Skin of body (tissue), 2 donors: ENCODE data around the gene SYDE1. TPM values are rescaled to one million over a fixed set of nuclear protein-coding genes. Genes with fewer than 3 reads are reported as not detected.
"Not testable (repeated sequence)": the region's sequence is repeated elsewhere in the genome, so short reads cannot be mapped to it uniquely, and the experiment has no call there.

Experiments
- DNase-seq: peaks from one replicate; lab custom pipeline; 2025; lab: John Stamatoyannopoulos, UW
- total RNA-seq: library from RNA; depleted of rRNA; stranded (reverse); fragments of >200 nt; gene quantifications from one replicate; pipeline ENCODE4 v1.2.3, GENCODE V29; 2014

SYDE1 gene, protein sequence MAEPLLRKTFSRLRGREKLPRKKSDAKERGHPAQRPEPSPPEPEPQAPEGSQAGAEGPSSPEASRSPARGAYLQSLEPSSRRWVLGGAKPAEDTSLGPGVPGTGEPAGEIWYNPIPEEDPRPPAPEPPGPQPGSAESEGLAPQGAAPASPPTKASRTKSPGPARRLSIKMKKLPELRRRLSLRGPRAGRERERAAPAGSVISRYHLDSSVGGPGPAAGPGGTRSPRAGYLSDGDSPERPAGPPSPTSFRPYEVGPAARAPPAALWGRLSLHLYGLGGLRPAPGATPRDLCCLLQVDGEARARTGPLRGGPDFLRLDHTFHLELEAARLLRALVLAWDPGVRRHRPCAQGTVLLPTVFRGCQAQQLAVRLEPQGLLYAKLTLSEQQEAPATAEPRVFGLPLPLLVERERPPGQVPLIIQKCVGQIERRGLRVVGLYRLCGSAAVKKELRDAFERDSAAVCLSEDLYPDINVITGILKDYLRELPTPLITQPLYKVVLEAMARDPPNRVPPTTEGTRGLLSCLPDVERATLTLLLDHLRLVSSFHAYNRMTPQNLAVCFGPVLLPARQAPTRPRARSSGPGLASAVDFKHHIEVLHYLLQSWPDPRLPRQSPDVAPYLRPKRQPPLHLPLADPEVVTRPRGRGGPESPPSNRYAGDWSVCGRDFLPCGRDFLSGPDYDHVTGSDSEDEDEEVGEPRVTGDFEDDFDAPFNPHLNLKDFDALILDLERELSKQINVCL
- total RNA-seq, result 6.9 TPM

DNA sequence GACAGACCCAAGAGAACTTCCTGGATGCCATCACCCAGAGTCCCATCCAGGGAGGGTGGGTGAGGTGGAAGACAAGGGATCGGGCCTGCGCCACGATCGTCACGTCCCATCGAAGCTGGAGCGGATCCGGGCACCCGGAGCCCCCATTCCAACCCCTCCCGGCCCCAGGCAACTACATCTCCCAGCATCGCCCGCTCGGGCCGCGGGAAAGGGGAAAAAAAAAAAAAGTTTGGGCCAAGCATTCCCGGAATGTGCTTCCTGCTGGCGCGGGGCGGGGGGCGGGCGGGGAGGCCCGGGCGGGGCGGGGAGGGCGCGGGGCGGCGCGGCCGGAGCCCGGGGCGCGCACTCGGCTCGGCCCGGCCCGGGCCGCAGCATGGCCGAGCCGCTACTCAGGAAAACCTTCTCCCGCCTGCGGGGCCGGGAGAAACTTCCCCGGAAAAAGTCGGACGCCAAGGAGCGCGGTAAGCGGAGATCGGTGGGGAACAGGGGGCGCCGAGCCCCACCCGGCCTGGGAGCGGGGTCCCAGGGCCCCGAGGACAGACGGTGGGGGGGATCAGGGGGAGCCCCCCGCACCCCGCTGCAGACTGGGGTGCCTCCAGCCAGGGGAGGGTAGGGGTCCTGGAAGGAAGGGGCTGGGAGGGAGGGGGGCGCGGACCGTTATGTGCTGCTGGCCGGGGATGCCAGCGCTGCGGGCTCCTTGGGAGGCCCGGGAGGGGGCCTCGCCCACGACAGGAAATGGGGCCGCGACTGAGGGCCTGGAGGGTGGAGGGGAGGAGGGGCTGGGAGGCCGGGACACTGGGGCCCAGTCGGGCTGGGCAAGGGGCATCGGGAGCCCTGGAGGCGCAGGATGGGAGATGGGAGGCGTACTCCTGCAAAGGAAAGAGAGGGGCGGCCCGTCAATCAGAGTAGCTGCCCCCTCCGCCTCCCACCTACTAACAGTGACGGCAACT is at the start of gene SYDE1:
TSS of gene SYDE1 (plus strand) at position 341 of the 950 bp plus-strand sequence. CDS start at position 374, 33 bp downstream.
- peak; percentile 13 for DNase-seq

DNA sequence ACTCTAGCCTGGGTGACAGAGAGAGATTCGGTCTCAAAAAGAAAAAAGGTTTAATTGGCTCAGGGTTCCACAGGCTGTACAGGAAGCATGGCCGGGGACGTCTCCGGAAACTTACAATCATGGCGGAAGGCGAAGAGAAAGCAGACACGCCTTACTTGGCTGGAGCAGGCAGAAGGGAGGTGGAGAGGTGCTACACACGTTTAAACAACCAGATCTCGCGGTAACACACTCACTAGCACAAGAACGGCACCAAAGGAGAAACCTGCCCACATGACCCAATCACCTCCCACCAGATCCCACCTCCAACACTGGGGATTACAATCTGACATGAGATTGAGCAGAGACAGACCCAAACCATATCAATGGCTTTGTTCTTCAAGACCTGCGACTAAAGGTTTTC is 45.2 kb upstream of the SYDE1 start:
- no peak for DNase-seq

DNA sequence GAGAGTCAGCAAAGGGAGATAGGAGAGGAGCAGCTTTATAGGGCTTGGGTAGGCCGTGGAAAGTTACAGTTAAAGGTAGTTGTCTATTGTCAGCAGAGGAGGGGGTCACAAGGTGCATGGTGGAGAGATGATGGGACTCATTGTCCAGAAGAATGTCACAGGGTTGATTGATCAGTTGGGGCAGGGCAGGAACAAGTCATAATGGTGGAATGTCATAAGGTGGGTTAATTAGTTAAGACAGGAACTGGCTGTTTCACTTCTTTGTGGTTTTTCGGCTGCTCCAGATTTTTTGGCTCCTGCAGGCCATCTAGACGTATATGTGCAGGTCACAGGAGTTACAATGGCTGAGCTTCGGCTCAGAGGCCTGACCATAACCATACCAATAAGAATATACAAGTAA is 36.8 kb upstream of the SYDE1 start:
- not testable (repeated sequence) for DNase-seq

DNA sequence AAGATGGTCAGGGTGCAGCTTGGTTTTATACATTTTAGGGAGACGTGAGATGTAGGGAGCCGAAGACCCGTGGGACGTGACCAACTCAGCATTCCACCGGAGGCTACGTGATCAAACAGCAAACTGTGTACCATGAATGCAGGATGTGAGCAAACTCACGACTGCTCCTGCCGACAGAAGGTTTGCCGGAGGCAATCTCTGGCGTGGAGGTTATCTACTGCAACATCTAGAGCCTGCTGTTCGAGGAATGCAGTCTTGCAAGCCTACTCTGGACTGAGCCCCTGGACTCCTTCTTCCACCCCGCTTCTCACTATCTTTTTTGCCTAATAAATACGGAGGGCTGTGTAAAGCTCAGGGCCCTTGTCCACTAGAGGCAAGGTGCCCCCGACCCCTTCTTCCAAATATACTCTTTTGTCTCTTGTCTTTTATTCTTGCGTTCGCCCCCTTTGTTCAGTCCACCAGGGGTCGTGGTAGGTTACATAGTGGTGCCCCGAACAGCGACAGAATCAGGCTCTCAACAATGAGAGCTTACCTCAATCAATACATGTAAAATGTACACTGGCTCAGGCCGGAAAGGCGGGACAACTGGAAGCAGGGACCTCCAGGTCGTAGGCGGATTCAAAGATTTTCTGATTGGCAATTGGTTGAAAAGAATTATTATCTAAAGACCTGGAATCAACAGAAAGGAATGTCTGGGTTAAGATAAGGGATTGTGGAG is 34.1 kb upstream of the SYDE1 start:
- no peak for DNase-seq

DNA sequence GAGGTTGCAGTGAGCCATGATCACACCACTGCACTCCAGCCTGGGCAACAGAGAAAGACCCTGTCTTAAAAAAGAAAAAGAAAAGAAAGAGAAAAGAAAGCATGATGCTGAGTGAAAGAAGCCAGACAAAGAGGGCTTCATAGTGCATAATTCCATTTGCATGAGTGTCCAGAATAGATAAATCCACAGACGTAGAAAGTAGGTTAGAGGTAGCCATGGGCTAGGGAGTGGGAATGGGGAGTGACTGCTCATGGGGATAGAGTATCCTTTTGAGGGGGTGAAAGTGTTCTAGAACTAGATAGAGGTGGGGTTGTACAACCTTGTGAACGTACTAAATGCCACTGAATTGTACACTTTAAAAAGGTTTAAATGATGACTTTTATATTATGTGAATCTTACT is 32.8 kb upstream of the SYDE1 start:
- no peak for DNase-seq

DNA sequence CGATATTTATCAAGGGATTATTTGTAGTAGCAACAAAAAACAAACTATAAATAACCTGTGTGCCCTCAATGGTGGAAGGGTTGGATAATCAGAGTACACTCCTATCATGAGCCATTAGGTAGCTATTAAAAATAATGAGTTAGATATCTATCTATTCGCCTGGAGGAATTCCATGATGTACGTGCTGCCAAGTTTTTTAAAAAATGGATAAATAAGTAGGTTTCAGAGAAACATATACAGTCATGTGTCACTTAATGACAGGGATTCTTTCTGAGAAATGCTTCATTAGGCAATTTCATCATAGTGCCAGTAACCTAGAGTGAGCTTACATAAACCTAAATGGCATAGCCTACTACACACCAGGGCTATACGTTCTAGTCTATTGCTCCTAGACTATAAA is 31.4 kb upstream of the SYDE1 start:
- no peak for DNase-seq

DNA sequence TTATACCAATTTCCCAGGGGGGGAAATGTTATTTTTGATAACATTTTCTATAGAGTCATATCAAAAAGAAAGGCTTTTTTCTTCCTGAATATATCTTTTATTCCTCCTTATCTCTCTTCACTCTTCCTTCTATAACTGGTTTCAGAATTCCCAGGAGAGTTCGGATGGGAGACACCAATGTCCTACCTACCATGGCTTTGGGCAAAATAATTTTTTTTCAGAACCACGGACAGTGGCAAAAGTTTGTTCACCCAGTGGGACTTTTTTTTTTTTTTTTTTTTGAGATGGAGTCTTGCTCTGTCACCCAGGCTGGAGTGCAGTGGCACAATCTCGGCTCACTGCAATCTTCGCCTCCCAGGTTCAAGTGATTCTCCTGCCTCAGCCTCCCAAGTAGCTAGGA is 27.2 kb upstream of the SYDE1 start:
- not testable (repeated sequence) for DNase-seq

DNA sequence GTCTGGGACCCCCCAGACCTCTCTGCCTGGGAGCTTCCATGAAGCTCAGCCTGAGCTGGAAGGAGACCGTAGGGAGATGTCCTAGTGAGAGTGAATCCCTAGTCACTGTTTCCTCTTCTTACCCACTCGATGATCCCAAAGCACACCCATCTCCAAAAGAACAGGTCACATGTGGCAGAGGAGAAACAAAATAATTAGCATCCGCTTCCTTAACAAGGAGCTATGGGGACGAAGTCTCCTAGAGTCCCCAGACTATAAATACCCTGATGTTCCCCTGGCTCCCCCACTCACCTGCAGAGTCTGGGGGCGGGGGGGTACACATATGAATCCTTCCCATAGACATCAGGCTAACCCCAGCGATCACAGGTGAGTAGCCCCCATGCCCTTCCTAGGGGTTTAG is 25.3 kb upstream of the SYDE1 start, which contains the start of gene OR1I1:
TSS of gene OR1I1 (plus strand) at position 301 of the 400 bp plus-strand sequence. CDS start 4,855 bp downstream, outside the sequence.
- no peak for DNase-seq

DNA sequence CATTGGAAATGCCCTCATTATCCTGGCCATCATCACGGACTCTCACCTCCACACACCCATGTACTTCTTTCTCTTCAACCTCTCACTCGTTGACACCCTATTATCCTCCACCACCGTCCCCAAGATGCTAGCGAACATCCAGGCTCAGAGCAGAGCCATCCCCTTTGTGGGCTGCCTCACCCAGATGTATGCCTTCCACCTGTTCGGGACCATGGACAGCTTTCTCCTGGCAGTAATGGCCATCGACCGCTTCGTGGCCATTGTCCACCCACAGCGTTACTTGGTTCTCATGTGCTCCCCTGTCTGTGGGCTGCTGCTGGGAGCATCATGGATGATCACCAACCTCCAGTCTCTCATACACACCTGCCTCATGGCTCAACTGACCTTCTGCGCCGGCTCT is 20.0 kb upstream of the SYDE1 start:
- no peak for DNase-seq

DNA sequence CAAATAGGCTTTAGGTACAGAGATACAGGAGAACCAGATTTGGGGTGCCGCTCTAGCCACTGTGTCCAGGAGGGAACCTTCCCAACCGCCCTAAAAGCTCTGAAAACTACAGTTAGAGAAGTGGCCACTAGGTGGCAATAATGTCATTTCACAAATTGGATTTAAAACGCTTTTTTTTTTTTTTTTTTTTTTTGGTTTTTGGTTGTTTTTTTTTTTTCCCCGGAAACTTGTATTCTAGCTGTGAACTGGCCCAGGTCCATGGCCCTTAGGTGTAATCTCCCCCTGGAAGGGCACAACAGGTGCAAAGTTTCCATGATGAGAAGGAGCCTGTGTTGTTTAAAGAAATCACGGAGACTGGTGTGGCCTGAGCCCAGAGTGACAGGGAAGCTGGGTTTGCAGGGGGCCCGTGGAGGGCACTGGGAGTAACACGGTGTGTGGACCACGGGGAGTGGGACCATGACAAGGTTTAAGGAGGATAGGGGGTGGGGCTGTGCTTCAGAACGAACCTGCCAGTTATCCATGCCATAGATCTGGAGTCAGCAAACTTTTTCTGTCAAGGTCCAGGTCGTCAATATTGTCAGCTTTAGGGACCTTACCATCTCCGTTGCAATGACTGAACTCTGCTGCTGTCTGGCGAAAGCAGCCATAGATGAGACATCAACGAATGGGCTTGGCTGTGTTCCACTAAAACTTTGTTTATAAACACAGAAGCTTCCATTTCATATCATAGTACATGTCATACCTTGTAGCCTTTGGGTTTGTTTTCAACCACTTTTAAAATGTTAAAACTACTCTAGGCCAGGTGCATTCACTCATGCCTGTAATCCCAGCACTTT is 15.1 kb upstream of the SYDE1 start:
- DNase-seq, result peak; percentile 33

DNA sequence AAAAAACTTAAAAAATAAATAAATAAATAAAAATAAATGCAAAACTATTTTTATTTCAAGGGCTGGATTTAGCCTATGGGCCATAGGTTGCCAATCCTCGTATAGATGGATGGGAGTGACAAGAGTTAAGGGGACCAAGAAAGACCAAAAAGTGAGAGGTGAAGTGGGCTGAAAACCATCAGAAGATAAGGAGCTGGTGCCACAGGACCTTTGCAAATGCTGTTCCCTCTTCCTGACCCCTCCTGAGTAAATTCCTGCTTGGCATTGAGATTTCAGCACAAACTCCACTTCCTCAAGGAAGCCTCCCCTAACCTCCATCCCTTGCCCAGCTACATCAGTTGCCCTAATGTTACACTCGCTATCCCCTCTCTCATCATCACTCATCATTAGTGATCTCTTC is 14.2 kb upstream of the SYDE1 start:
- DNase-seq, result no peak

DNA sequence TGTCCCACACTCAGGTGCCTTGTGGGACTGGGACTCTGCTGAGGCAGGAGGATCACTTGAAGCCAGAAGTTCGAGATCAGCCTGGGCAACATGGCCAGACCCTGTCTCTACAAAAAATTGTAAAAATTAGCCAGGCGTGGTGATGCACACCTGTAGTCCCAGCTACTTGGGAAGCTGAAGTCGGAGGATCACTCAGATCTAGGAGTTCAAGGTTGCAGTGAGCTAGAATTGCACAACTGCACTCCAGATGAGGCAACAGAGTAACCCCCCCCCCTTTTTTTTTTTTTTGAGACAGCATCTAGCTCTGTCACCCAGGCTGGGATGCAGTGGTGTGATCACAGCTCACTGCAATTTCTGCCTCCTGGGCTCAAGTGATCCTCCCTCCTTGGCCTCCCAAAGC is 11.0 kb upstream of the SYDE1 start:
- no peak for DNase-seq

DNA sequence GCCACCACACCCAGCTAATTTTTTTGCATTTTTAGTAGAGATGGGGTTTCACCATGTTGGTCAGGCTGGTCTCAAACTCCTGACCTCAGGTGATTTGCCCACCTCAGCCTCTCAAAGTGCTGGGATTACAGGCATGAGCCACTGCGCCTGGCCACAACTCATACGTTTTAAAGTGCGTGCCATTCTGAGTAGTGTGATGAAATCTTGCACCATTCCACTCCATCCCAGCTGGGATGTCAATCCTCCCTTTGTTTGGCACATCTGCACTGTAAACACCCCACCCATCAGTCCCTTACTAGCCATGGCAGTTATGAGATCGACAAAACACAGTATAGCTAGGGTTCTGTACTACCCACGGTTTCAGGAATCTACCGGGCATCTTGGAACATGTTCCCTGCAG is 9.2 kb upstream of the SYDE1 start:
- not testable (repeated sequence) for DNase-seq

DNA sequence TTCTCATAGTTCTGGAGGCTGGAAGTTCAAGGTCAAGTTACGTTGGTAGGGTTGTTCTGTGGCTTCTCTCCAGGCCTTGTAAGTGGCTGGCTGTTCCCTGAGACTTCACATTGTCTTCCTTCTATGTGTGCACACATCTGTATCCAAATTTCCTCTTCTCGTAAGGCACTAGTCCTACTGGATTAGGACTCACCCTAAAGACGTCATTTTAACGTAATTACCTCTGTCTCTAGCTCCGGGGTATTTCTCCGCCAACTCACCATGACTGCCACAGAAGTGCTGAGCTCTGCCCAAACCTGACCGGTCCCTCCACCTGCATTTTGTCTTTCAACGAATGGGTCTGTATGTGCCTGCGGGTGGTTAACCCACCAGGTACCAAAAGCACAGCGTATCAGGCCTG is 8.7 kb upstream of the SYDE1 start:
- DNase-seq, result no peak

DNA sequence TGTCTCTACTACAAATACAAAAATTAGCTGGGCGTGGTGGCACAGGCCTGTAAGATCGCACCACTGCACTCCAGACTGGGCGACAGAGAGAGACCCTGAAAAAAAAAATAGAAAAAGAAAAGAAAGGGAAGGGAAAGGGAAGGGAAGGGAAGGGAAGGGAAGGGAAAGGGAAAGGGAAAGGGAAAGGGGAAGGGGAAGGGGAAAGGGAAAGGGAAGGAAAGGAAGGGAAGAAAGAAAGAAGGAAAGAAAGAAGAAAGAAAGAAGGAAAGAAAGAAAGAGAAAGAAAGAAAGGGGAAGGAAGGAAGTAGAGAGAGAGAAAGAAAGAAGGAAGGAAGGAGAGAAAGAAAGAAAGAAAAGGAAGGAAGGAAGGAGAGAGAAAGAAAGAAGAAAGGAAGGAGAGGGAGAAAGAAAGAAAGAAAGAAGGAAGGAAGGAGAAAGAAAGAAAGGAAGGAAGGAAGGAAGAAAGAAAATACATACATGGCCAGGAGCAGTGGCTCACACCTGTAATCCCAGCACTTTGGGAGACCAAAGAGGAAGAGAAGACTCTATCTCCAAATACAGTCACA is 8.1 kb upstream of the SYDE1 start:
- DNase-seq, result no peak

DNA sequence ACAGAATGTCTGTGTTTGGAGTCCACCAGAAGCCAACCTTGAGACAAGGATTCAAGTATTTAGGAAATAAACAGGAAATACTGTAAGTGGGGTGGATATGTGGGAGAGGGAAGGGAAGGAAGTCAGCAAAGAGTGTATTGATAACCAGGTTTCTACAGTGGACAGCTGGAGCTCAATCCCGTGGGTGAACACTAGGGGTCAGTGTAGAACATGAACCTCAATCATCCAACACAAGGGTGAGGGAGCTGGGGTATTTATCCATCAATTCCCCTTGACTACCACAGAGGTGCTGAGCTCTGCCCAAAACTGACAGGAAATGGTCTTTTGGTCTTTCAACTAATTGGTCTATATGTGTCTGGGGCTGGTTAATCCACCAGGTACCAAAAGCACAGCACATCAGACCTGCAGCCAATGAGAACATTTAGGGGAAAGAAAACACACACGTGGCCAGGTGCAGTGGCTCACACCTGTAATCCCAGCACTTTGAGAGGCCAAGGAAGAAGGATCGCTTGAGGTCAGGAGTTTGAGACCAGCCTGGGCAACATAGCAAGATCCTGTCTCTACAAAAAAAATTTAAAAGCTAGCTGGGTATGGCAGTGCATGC is 5.6 kb upstream of the SYDE1 start:
- no peak for DNase-seq

DNA sequence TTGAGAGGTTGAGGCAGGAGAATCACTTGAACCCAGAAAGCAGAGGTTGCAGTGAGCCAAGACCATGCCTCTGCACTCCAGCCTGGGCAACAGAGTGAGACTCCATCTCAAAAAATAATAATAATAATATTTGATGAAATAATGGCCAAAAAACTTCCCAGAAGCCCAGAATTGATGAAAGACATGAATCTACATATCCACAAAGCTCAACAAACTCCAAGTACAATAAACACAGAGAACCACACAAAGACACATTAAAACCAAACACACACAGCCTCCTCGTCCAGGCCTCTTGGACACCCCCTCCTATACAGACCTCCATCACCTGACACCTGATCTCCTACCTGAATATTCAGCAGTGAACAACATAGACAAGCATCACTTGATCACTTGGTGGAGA is 3.2 kb upstream of the SYDE1 start:
- DNase-seq, result no peak

DNA sequence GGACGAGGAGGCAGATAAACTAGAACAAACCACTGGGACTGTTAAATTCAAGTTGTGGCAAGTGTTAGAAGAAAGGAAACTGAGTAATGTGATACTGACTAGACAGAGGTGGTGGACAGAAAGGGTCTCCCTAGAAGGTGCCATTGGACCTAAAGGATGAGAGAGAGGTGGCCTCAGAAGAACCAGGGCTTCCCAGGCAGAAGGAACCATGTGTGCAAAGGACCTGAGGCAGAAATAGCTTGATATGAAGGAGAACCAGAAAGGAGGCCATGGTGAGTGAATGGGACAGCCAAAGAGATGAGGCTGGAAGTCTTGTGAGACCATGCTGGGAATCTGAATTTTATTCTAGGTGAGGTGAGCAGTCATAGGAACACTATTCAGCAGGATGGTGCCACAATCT is 2.8 kb upstream of the SYDE1 start:
- no peak for DNase-seq

DNA sequence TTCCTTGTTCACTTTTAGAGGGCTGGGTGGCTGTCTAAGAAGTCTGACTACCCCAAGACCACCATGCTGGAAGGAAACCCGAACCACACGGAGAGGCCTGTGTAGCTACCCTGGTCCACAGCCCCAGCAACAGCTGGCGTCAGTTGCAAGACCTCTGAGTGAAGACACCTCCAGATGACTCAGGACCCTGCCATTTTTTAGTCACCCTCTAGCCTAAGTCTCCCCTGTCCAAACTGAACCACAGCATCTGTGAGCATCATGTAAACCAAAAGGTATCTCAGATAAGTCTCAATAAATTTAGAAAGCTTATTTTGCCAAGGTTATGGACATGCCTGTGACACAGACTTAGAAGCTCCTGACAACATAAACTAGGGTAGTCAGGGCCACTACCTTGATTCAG is 2.2 kb upstream of the SYDE1 start:
- no peak for DNase-seq
